HG03439 (cell line): ENCODE results near the gene GRAMD1A.
A peak's percentile ranks its signal among the peaks of the same experiment; 100 is the strongest.
"Not testable (repeated sequence)": the region's sequence is repeated elsewhere in the genome, so short reads cannot be mapped to it uniquely, and the experiment has no call there.

Source experiments
- ATAC-seq: cut with Tn5 transposase; IDR thresholded peaks from one replicate; pipeline ENCODE4 v1.9.1; 2021; ENCODE audit warnings: mild to moderate bottlenecking, moderate library complexity; ENCODE audit not compliant: unreplicated experiment

The GRAMD1A gene

GRCh38 chr19:34999498-35000337 lies at the start of gene GRAMD1A:
Gene GRAMD1A, plus strand, starts transcription at chr19:35000323. Its CDS starts 156 bp downstream, at chr19:35000479.
- ATAC-seq, result no peak

DNA sequence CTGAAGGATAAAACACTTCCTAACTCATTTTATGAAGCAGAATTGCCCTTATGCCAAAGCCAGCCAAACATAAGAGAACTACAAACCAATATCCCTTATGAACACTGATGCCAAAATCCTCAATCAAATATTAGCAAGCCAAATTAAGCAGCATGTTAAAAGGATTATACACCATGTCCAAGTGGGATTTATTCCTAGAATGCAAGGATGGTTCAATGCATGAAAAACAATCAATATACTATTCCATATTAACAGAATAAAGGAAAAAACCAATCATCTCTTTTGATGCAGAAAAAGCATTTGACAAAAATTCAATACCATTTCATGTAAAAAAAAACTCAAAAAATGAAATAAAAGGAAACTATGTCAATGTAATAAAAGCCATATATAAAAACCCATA lies 47.0 kb upstream of the GRAMD1A start:
- ATAC-seq, result no peak

DNA sequence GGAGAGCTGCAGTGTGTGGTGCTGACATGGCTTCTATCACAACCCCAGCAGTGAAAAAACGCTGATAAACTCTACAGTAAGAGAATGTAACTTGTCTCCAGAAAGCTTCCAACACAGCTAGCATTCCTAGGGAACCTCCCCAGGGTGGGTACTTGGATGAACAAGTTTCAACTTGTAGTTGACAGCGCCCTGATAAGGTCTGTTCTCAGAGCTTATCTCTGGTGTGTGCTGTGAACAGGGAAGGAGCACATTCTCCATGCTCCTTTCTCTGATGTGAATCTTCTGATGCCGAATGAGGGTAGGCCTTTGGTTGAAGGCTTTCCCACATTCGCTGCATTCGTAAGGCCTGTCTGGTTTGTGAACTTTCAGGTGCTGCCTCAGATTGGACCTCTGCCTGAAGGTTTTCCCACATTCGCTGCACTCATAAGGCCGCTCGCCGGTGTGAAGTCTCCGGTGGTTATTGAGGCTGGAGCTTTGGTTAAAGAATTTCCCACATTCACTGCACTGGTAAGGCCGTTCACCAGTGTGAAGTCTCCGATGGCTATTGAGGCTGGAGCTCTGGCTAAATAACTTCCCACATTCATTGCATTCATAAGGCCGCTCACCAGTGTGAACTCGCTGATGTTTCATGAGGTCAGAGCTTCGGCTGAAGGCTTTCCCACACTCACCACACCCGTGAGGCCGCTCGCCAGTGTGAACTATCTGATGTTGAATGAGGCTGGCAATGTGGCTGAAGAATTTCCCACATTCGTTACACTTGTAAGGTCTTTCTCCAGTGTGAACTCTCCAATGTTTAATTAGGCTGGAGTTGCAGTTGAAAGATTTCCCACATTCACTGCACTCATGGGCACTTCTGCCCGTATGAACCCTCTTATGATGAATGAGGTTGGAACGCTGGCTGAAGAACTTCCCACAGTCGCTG lies 42.0 kb upstream of the GRAMD1A start:
- ATAC-seq, result no peak

DNA sequence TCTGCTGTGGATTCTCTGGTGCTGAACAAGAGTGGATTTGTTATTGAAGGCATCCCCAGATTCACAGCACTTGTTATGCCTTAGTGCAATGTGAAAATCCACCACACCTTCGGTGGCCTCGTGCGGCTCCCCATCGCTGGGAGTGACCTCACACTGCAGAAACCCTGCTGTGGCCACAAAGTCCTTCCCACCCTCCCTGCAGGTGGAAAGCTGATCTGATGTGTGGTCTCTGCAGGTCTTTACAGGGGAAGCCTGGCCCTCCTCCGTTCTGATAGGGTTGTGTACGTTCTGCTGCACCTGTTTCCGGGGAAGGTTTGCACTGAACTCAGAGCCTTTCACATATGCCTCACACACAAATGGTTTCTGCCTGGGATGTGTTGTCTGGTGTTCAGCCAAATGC lies 41.1 kb upstream of the GRAMD1A start:
- ATAC-seq, result no peak

DNA sequence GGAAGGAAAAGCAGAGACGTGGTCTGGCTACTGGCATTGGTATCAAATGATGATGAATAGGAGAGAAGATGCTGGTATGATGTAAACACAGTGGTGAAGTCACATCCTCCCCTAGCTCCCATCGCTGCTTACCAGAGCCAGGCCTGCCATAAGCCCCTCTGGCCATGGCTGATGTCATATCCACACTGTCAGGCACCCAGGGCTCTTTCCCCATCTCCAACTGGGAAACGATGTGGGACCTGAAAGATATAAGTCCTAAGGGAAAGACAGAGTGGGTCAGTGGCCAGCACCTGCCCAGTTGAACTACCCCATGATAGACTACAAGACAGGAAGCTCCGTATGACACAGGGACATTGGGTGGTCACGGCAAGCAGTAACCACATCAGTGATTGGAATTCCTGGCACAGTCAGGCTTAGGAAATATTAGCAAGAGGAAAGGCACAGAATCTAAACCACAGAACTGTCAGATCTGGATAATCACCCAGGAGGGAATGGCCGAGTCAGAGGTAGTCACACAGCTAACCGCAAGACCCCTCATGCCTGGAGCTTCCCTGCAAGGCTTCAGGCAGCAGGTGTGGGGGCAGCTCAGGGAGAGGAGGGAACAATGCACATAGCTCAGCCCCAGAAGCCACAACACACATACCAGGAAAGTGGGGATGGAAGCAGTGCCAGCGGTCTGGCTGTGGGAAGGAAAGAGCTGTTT lies 39.9 kb upstream of the GRAMD1A start:
- no peak for ATAC-seq

GRCh38 chr19:34960940-34961679 lies 39.0 kb upstream of the GRAMD1A start:
- no peak for ATAC-seq

DNA sequence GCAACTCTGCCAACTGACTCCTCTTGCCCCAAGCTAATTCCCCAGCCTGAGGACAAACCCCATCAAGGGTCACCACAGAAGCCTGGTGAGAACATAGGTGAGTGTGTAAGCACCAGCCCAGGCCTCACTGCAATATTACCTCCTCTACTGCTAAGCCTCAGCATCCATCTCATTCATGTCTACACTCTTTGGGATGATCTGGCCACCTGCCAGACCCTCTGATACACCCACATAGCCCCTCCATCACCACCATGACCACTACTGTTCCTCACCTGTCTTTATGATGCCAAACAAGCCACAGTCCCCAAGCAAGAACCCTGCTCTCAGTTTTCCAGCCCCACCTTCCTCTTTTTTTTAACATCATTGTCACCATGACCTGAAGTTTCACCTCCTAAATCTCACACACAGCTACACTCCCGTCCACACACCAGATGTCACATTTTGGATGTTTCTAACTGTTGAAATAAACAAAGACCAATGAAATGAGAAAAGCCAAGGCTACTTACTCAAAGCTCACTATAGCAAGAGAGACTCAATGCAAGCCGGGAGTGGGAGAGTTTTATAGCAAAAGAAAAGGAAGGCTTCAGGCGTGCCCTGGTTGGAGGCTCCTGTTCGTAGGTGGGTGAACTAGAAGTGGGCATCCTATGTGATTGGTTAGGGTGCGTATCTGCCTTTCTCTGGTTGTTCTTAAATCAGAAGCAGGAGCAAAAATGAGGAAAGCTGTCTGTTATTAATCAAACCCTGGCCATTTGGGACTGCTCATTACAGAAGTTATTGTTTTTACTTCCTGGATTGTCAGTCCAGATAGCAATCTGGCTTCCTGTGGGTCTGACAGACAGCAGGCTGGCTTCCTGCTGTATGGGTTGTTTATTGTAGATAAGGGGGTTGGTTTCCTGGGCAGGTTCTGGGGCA lies 38.1 kb upstream of the GRAMD1A start:
- no peak for ATAC-seq

GRCh38 chr19:34962687-34963572 lies 37.2 kb upstream of the GRAMD1A start:
- no peak for ATAC-seq

GRCh38 chr19:34963573-34964406 lies 36.3 kb upstream of the GRAMD1A start, which contains the start of gene ZNF792:
Gene ZNF792, minus strand, starts transcription at chr19:34964229. Its CDS starts 567 bp downstream, at chr19:34963662.
- peak; percentile 73 for ATAC-seq

GRCh38 chr19:34964598-34964997 lies 35.5 kb upstream of the GRAMD1A start:
- ATAC-seq, result no peak

GRCh38 chr19:34965505-34965904 lies 34.6 kb upstream of the GRAMD1A start:
- not testable (repeated sequence) for ATAC-seq

DNA sequence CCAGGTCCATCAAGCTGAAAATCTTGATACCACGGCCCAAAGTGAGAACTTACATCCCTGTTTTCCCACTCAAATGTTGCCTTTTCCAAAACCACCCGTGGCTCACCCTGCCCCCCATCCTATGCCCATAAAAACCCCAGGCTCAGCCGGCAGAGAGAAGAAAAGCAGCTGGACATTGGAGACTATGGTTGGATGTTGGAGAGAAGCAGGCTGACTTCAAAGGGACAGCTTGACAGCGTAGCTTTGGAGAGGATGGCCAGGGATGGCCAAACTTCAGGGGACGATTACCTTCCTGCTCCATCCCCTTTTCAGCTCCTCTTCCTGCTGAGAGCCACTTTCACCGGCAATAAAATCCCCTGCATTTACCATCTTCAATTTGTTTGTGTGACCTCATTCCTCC lies 32.6 kb upstream of the GRAMD1A start:
- no peak for ATAC-seq

DNA sequence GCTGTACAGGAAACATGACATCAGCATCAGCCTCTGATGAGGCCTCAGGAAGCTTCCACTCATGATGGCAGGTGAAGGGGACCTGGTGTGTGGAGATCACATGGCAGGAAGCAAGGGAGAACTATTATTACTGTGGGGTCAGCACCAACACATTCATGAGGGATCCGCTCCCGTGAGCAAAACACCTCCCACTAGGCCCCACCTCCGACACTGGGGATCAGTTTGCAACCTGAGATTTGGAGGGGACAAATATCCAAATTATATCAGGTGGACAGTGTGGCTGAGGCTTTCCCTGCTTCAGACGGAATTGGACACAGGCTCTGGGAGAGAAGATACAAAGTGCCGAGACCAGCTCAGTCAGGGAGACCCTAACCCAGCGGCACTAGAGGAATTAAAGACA lies 30.4 kb upstream of the GRAMD1A start:
- no peak for ATAC-seq

- not testable (repeated sequence) for ATAC-seq
Observed at GRCh38 chr19:34970185-34970780, 29.8 kb upstream of the GRAMD1A start.

- ATAC-seq, result no peak
Observed at GRCh38 chr19:34972163-34972705, 27.9 kb upstream of the GRAMD1A start.

DNA sequence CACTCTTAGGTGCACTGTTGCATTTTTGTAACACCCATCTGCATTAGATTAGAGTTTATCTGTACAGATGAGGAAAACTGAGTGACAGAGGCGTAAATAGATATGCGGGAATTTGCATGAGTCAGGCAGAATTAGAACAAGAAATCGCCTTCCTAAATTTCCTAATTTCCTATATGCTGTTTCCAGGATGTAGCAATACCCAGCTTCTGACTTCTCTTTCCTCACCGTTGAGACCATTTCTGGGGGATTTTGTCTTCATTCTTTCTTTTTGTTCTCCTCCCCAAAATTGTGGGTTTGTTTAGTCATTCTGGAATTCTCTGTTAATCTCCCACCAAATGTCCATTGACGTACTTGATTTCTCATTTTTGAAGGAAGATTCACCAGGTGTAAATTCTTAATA lies 25.5 kb upstream of the GRAMD1A start:
- ATAC-seq, result no peak

- ATAC-seq, result no peak
Observed at GRCh38 chr19:34975056-34975455, 25.1 kb upstream of the GRAMD1A start.
